Measurements from ENCODE around the gene LPAR6. TPM values are rescaled to one million over a fixed set of nuclear protein-coding genes. Genes with fewer than 3 reads are reported as not detected.
A peak's percentile ranks its signal among the peaks of the same experiment; 100 is the strongest.
"Not testable (repeated sequence)": the region's sequence is repeated elsewhere in the genome, so short reads cannot be mapped to it uniquely, and the experiment has no call there.

The LPAR6 gene
- total RNA-seq, result 10 to 100 TPM; 10.3 to 20.6 TPM
- 34.9 TPM for polyA plus RNA-seq (ENCODE audit: insufficient read depth, low read depth, low replicate concordance)
- long read RNA-seq, donor 1, partial matches to known transcripts, result 37 of 38 reads
- long read RNA-seq, donor 1, other reads (novel, unspliced or antisense), result 0 of 38 reads
- long read RNA-seq, donor 2, partial matches to known transcripts, result 21 of 23 reads
- long read RNA-seq, donor 2, other reads (novel, unspliced or antisense), result 0 of 23 reads

GRCh38 chr13:48412881-48413351, at the start of gene LPAR6:
Gene LPAR6 (minus strand): TSS chr13:48413113. CDS start chr13:48412423, 690 bp downstream.
- peak within 1 kb of the TSS; percentile 78 to 85 for H3K27ac ChIP-seq
- intact Hi-C loops (cut with DNase I; ENCODE audit: low total_unique reads), result no loop called here
- no peaks in the 10 kb centered on the region for H3K36me3 ChIP-seq (ENCODE audit: low read depth, missing control alignments)
- H3K27me3 ChIP-seq, result no peaks in the 10 kb centered on the region
- H3K4me1 ChIP-seq, result no peaks in the 10 kb centered on the region
- H3K9me3 ChIP-seq, result no peaks in the 10 kb centered on the region
- DNase-seq, result no peak
- peak within 1 kb of the TSS; percentile 40 to 56 for H3K4me3 ChIP-seq
- TF ChIP-seq POLR2A (IDR thresholded peaks at IDR 0.05), result peak; percentile 31
- no peak for TF ChIP-seq CTCF (IDR thresholded peaks at IDR 0.05)
- WGBS, 2 donors, result 18 to 21% methylated on average over 4 of the region's 4 CpGs

GRCh38 chr13:48457578-48458242, 44.8 kb upstream of the LPAR6 start:
- intact Hi-C loops (cut with DNase I; ENCODE audit: low total_unique reads), result no loop called here
- Histone ChIP-seq H3K27me3 (no peaks in the 10 kb centered on the region), H3K27ac (no peak overlapping the region), H3K4me1 (no peaks in the 10 kb centered on the region), H3K36me3 (ENCODE audit: low read depth, missing control alignments) (no peaks in the 10 kb centered on the region), H3K9me3 (no peaks in the 10 kb centered on the region), H3K4me3 (peak overlapping the region in 1 of 2 donors; percentile 41)
- 63 to 77% methylated on average over 11 to 28 of the region's 28 CpGs for WGBS, 2 donors
- no peak for DNase-seq
- no peak for TF ChIP-seq POLR2A (IDR thresholded peaks at IDR 0.05)

- no peaks in the 10 kb centered on the region for H3K27me3 ChIP-seq
- intact Hi-C loops (cut with DNase I; ENCODE audit: low total_unique reads), result no loop called here
- DNase-seq, result no peak
- H3K4me3 ChIP-seq, result no peak overlapping the region
- no peaks in the 10 kb centered on the region for H3K36me3 ChIP-seq (ENCODE audit: low read depth, missing control alignments)
- H3K27ac ChIP-seq, result no peak overlapping the region
- H3K9me3 ChIP-seq, result no peaks in the 10 kb centered on the region
- H3K4me1 ChIP-seq, result no peaks in the 10 kb centered on the region
- WGBS, 2 donors, result 85 to 93% methylated on average over 10 of the region's 10 CpGs
- no peak for TF ChIP-seq CTCF (IDR thresholded peaks at IDR 0.05)
- no peak for TF ChIP-seq POLR2A (IDR thresholded peaks at IDR 0.05)
Observed at GRCh38 chr13:48456546-48456945, 43.6 kb upstream of the LPAR6 start.

GRCh38 chr13:48451196-48451595, 38.3 kb upstream of the LPAR6 start:
- H3K4me1 ChIP-seq; intact Hi-C loops (cut with DNase I; ENCODE audit: low total_unique reads); H3K4me3 ChIP-seq; H3K27me3 ChIP-seq; H3K9me3 ChIP-seq; H3K27ac ChIP-seq; H3K36me3 ChIP-seq (ENCODE audit: low read depth, missing control alignments); DNase-seq: not testable (repeated sequence)

- H3K27ac ChIP-seq, result no peak overlapping the region
- intact Hi-C loops (cut with DNase I; ENCODE audit: low total_unique reads), result no loop called here
Observed at GRCh38 chr13:48449656-48450055, 36.7 kb upstream of the LPAR6 start.

More at GRCh38 chr13:48449656-48450055, 36.7 kb upstream of the LPAR6 start:
- no peak overlapping the region for H3K4me3 ChIP-seq
- no peaks in the 10 kb centered on the region for H3K9me3 ChIP-seq
- TF ChIP-seq CTCF (IDR thresholded peaks at IDR 0.05) (no peak), POLR2A (IDR thresholded peaks at IDR 0.05) (no peak)
- H3K27me3 ChIP-seq, result no peaks in the 10 kb centered on the region
- no peaks in the 10 kb centered on the region for H3K36me3 ChIP-seq (ENCODE audit: low read depth, missing control alignments)
- no peak for DNase-seq
- no peaks in the 10 kb centered on the region for H3K4me1 ChIP-seq
- WGBS, 2 donors, result 86 to 89% methylated on average over 2 of the region's 2 CpGs
